Activated CD4-positive, alpha-beta memory T cell treated with anti-CD3 and anti-CD28 coated beads for 36 hours (primary cell): ENCODE measurements around the gene HNRNPA1. TPM values are rescaled to one million over a fixed set of nuclear protein-coding genes. Genes with fewer than 3 reads are reported as not detected.
"Not testable (repeated sequence)": the region's sequence is repeated elsewhere in the genome, so short reads cannot be mapped to it uniquely, and the experiment has no call there.

Experiments used
- CTCF ChIA-PET: fragments of 350-600 bp; sonication (Branson Sonifier 250); formaldehyde crosslinking; loops from one replicate; lab custom pipeline; 2021; ENCODE audit warnings: antibody characterized with exemption, inconsistent platforms; lab: Charles Lee
- POLR2A ChIA-PET: fragments of 350-600 bp; sonication (Branson Sonifier 250); formaldehyde crosslinking; loops from one replicate; lab custom pipeline; 2021; ENCODE audit warnings: antibody characterized with exemption; lab: Charles Lee
- DNase-seq: peaks from one replicate; pipeline ENCODE4 v3.0.0-alpha.2; 2020
- H3K27ac Mint-ChIP-seq: one replicate; pipeline ENCODE4 v1.8.0; 2021; ENCODE audit warnings: mixed read lengths
- H3K27me3 Mint-ChIP-seq: one replicate; pipeline ENCODE4 v1.8.0; 2021; ENCODE audit warnings: mixed read lengths
- H3K36me3 Mint-ChIP-seq: one replicate; pipeline ENCODE4 v1.8.0; 2021; ENCODE audit warnings: mixed read lengths
- H3K4me1 Mint-ChIP-seq: one replicate; pipeline ENCODE4 v1.8.0; 2021; ENCODE audit warnings: low read depth, mixed read lengths
- H3K4me3 Mint-ChIP-seq: one replicate; pipeline ENCODE4 v1.8.0; 2021; ENCODE audit warnings: mild to moderate bottlenecking, mixed read lengths
- H3K9me3 Mint-ChIP-seq: one replicate; pipeline ENCODE4 v1.8.0; 2021; ENCODE audit warnings: mixed read lengths
- intact Hi-C: fragments of 100-400 bp; cut with micrococcal nuclease; formaldehyde crosslinking; loops from one replicate; pipeline ENCODE4 v1.15.1; 2023
- total RNA-seq, 2 experiments: library from RNA; stranded (reverse); gene quantifications; one replicate each; pipeline ENCODE4 v1.2.3, GENCODE V29; 2021

Gene HNRNPA1
- 1,000 to 10,000 TPM; 2,070 to 2,080 TPM for total RNA-seq

GRCh38 chr12:54280468-54281260, at the start of gene HNRNPA1:
Gene HNRNPA1 (plus strand): TSS chr12:54280726. CDS start chr12:54280808, 82 bp downstream.
- no peaks in the 10 kb centered on the region for H3K9me3 Mint-ChIP-seq
- H3K4me3 Mint-ChIP-seq: no peak within 1 kb of the TSS
- peaks cover 21% of the 10 kb centered on the region for H3K36me3 Mint-ChIP-seq
- intact Hi-C loops: loop anchor here (1.0 kb wide), 4 partner anchors 39 to 217 kb away; partner anchors contain the start of genes COPZ1 and NCKAP1L
- ChIA-PET POLR2A (interaction anchor here (0.6 to 2.8 kb wide), 11 partner anchors 8 to 78 kb away, joined by 3 to 23 read pairs (median 6); no protein-coding TSS in a partner anchor), CTCF (interaction anchor here (1.0 to 3.1 kb wide), 10 partner anchors 10 to 100 kb away, joined by 3 to 14 read pairs (median 4); partner anchors contain the start of gene COPZ1)
- peaks cover 53% of the 10 kb centered on the region for H3K4me1 Mint-ChIP-seq
- H3K27me3 Mint-ChIP-seq: no peaks in the 10 kb centered on the region
- H3K27ac Mint-ChIP-seq: no peak within 1 kb of the TSS
- peak; percentile 97 for DNase-seq

GRCh38 chr12:54231269-54231668, 49.3 kb upstream of the HNRNPA1 start:
- H3K36me3 Mint-ChIP-seq, H3K4me1 Mint-ChIP-seq, H3K27me3 Mint-ChIP-seq, DNase-seq, intact Hi-C loops, H3K4me3 Mint-ChIP-seq, H3K27ac Mint-ChIP-seq, H3K9me3 Mint-ChIP-seq: not testable (repeated sequence)
- POLR2A ChIA-PET: interaction anchor here (0.9 kb wide), 1 partner anchor 39 kb away, joined by 4 read pairs; no protein-coding TSS in a partner anchor
- CTCF ChIA-PET: interaction anchor here (2.3 kb wide), 1 partner anchor 20 kb away, joined by 10 read pairs; no protein-coding TSS in a partner anchor

- intact Hi-C loops: no loop called here
These were observed 47.7 kb upstream of the HNRNPA1 start for GRCh38 chr12:54232790-54233189.

DNA sequence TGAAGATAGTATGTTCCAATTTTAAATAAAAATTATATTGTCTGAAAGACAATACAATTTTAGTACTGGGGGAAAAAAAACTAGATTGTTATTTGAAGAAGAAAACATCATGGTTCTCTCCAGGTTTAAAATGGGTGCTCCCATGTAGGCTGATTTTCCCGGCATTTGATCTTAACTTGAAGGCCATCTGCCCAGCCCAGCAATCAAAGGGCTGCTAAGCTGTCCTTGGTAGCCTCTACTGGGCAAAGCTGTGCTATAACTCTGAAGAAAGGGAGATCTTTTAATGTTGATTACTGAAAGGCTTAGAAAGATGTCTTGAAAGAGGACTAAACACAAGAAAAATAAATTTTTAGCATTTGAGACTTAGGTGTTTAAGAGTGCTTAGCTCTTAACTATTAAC, 42.0 kb upstream of the HNRNPA1 start:
- intact Hi-C loops: no loop called here
- H3K27me3 Mint-ChIP-seq: no peaks in the 10 kb centered on the region
- H3K4me3 Mint-ChIP-seq: no peak overlapping the region
- peaks cover 22% of the 10 kb centered on the region for H3K4me1 Mint-ChIP-seq
- peaks cover 27% of the 10 kb centered on the region for H3K36me3 Mint-ChIP-seq
- H3K9me3 Mint-ChIP-seq: no peaks in the 10 kb centered on the region
- DNase-seq: no peak
- ChIA-PET CTCF (interaction anchor here (0.8 to 2.4 kb wide), 7 partner anchors 18 to 86 kb away, joined by 3 to 9 read pairs (median 5); partner anchors contain the start of gene COPZ1), POLR2A (no interaction called here)
- H3K27ac Mint-ChIP-seq: no peak overlapping the region

More at GRCh38 chr12:54232790-54233189, 47.7 kb upstream of the HNRNPA1 start:
- peaks cover 5% of the 10 kb centered on the region for H3K4me1 Mint-ChIP-seq
- no peaks in the 10 kb centered on the region for H3K27me3 Mint-ChIP-seq
- peaks cover 12% of the 10 kb centered on the region for H3K36me3 Mint-ChIP-seq
- H3K9me3 Mint-ChIP-seq: no peaks in the 10 kb centered on the region
- no peak overlapping the region for H3K4me3 Mint-ChIP-seq
- DNase-seq: no peak
- H3K27ac Mint-ChIP-seq: no peak overlapping the region
- ChIA-PET POLR2A (no interaction called here), CTCF (interaction anchor here (1.0 to 2.3 kb wide), 3 partner anchors 14 to 19 kb away, joined by 3 to 10 read pairs (median 7); no protein-coding TSS in a partner anchor)

- CTCF ChIA-PET: interaction anchor here (1.1 to 2.4 kb wide), 8 partner anchors 18 to 85 kb away, joined by 3 to 9 read pairs (median 6); partner anchors contain the start of gene COPZ1
- H3K36me3 Mint-ChIP-seq: peaks cover 32% of the 10 kb centered on the region
These were observed 40.9 kb upstream of the HNRNPA1 start for GRCh38 chr12:54239620-54240019.

DNA sequence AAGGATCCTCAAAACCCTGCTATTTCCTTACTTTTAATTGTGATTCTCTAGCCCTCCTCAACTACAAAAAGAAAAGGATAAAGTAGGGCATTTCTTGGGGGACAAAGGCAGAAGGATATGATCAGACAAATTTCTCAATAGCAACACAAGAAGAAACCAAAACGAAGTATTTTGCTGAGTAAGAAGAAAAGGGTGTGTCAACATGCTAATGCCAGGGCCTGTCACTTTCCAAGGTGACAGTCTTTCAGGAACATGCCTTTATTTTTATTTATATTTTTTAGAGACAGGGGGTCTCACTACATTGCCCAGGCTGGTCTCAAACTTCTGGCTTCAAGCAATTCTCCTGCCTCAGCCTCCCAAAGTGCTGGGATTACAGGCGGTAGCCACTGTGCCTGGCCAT, 40.4 kb upstream of the HNRNPA1 start:
- CTCF ChIA-PET: interaction anchor here (1.2 to 2.7 kb wide), 5 partner anchors 12 to 56 kb away, joined by 3 to 19 read pairs (median 7); no protein-coding TSS in a partner anchor
- intact Hi-C loops: loop anchor here (2.0 kb wide), 1 partner anchor 37 kb away; no protein-coding TSS in a partner anchor
- peaks cover 34% of the 10 kb centered on the region for H3K36me3 Mint-ChIP-seq
- DNase-seq: no peak
- H3K4me1 Mint-ChIP-seq: peaks cover 22% of the 10 kb centered on the region
- no peak overlapping the region for H3K4me3 Mint-ChIP-seq
- POLR2A ChIA-PET: interaction anchor here (0.6 to 1.2 kb wide), 2 partner anchors 30 to 46 kb away, joined by 3 read pairs; no protein-coding TSS in a partner anchor
- H3K27me3 Mint-ChIP-seq: no peaks in the 10 kb centered on the region
- no peaks in the 10 kb centered on the region for H3K9me3 Mint-ChIP-seq
- no peak overlapping the region for H3K27ac Mint-ChIP-seq

More at GRCh38 chr12:54239620-54240019, 40.9 kb upstream of the HNRNPA1 start:
- Mint-ChIP-seq H3K4me3 (no peak overlapping the region), H3K27me3 (no peaks in the 10 kb centered on the region), H3K4me1 (peaks cover 22% of the 10 kb centered on the region), H3K9me3 (no peaks in the 10 kb centered on the region), H3K27ac (no peak overlapping the region)
- intact Hi-C loops: loop anchor here (2.0 kb wide), 1 partner anchor 37 kb away; no protein-coding TSS in a partner anchor
- no peak for DNase-seq
- POLR2A ChIA-PET: interaction anchor here (1.2 kb wide), 1 partner anchor 46 kb away, joined by 3 read pairs; no protein-coding TSS in a partner anchor

GRCh38 chr12:54240971-54241588, 39.4 kb upstream of the HNRNPA1 start:
- ChIA-PET CTCF (interaction anchor here (1.5 to 2.7 kb wide), 4 partner anchors 11 to 84 kb away, joined by 6 to 19 read pairs (median 6); partner anchors contain the start of gene COPZ1), POLR2A (interaction anchor here (0.6 kb wide), 1 partner anchor 29 kb away, joined by 3 read pairs; no protein-coding TSS in a partner anchor)
- Mint-ChIP-seq H3K9me3 (no peaks in the 10 kb centered on the region), H3K4me1 (peaks cover 22% of the 10 kb centered on the region), H3K4me3 (no peak overlapping the region), H3K27ac (peak overlapping the region; percentile 78), H3K27me3 (no peaks in the 10 kb centered on the region), H3K36me3 (peaks cover 33% of the 10 kb centered on the region)
- intact Hi-C loops: loop anchor here (1.0 to 2.0 kb wide), 2 partner anchors 36 to 39 kb away; partner anchors contain the start of genes CBX5 and HNRNPA1
- DNase-seq: peak; percentile 17

GRCh38 chr12:54246011-54246641, 34.4 kb upstream of the HNRNPA1 start:
- H3K4me1 Mint-ChIP-seq: peaks cover 10% of the 10 kb centered on the region
- CTCF ChIA-PET: interaction anchor here (0.6 kb wide), 1 partner anchor 26 kb away, joined by 3 read pairs; no protein-coding TSS in a partner anchor
- no peak overlapping the region for H3K27ac Mint-ChIP-seq
- no peaks in the 10 kb centered on the region for H3K27me3 Mint-ChIP-seq
- intact Hi-C loops: no loop called here
- peaks cover 35% of the 10 kb centered on the region for H3K36me3 Mint-ChIP-seq
- H3K4me3 Mint-ChIP-seq: no peak overlapping the region
- no peaks in the 10 kb centered on the region for H3K9me3 Mint-ChIP-seq
- POLR2A ChIA-PET: no interaction called here
- DNase-seq: no peak

GRCh38 chr12:54249489-54249888, 31.0 kb upstream of the HNRNPA1 start:
- H3K36me3 Mint-ChIP-seq: peaks cover 31% of the 10 kb centered on the region
- ChIA-PET CTCF (interaction anchor here (1.0 to 1.2 kb wide), 6 partner anchors 9 to 150 kb away, joined by 3 read pairs; no protein-coding TSS in a partner anchor), POLR2A (no interaction called here)
- H3K27me3 Mint-ChIP-seq: no peaks in the 10 kb centered on the region
- intact Hi-C loops: no loop called here
- no peak for DNase-seq
- no peak overlapping the region for H3K27ac Mint-ChIP-seq
- H3K4me1 Mint-ChIP-seq: peaks cover 6% of the 10 kb centered on the region
- no peaks in the 10 kb centered on the region for H3K9me3 Mint-ChIP-seq
- H3K4me3 Mint-ChIP-seq: no peak overlapping the region

DNA sequence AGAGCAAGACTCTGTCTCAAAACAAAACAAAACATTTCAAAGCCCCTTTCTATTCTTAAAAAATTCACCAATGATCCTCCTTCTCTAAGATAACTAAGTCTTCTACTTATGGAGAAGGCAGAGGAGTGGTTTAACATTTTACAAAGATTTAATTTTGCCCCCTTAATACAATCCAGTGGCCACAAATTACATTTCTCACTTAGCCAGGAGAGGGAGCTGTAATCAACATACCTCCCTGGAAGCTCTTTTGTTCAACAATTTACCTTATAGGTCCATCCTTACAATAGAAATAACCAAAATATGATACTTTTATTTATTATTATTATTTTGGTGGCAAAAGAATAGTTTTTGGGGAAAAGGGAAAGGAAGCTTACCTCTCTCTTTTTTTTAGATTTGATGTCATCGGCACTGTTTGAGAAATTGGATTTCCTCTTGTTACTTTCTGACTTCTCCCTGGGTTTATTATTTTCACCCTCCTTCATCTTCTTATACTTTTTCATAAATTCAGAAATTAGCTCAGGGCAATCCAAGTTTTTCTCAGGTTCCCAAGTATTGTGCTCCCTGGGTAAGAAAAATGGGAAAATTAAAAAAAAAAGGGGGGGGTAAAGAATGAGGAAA, 28.8 kb upstream of the HNRNPA1 start:
- no peak for DNase-seq
- Mint-ChIP-seq H3K36me3 (peaks cover 35% of the 10 kb centered on the region), H3K4me1 (peaks cover 9% of the 10 kb centered on the region), H3K27me3 (no peaks in the 10 kb centered on the region), H3K4me3 (no peak overlapping the region), H3K27ac (no peak overlapping the region), H3K9me3 (no peaks in the 10 kb centered on the region)
- intact Hi-C loops: loop anchor here (5.0 kb wide), 1 partner anchor 41 kb away; no protein-coding TSS in a partner anchor
- ChIA-PET CTCF (interaction anchor here (0.7 to 3.0 kb wide), 49 partner anchors 9 to 1896 kb away, joined by 3 to 28 read pairs (median 4); partner anchors contain the start of genes CBX5, COPZ1 and HNRNPA1), POLR2A (interaction anchor here (0.7 to 2.7 kb wide), 6 partner anchors 11 to 107 kb away, joined by 3 to 12 read pairs (median 4); partner anchors contain the start of genes COPZ1 and HNRNPA1)
